Mucosa of stomach (tissue), 1 donor: ENCODE results near the gene YAF2.

Source experiments
- H3K27me3 ChIP-seq: one replicate; pipeline ENCODE4 v1.7.0; 2013; ENCODE audit warnings: mild to moderate bottlenecking, low read length; ENCODE audit not compliant: control insufficient read depth, insufficient read depth
- H3K36me3 ChIP-seq: one replicate; pipeline ENCODE4 v1.7.0; 2013; ENCODE audit warnings: low read length; ENCODE audit not compliant: control insufficient read depth, insufficient read depth
- H3K4me1 ChIP-seq: one replicate; pipeline ENCODE4 v1.7.0; 2013; ENCODE audit warnings: mild to moderate bottlenecking, low read length; ENCODE audit not compliant: control insufficient read depth, insufficient read depth
- H3K4me3 ChIP-seq: one replicate; pipeline ENCODE4 v1.7.0; 2013; ENCODE audit warnings: low read length
- H3K9ac ChIP-seq: one replicate; pipeline ENCODE4 v1.7.0; 2013; ENCODE audit warnings: mild to moderate bottlenecking, low read length, moderate library complexity
- H3K9me3 ChIP-seq: one replicate; pipeline ENCODE4 v1.7.0; 2013; ENCODE audit warnings: mild to moderate bottlenecking, low read length, moderate library complexity; ENCODE audit not compliant: control insufficient read depth
- donor health status: Pancreatic carcinoma.

The YAF2 gene

DNA sequence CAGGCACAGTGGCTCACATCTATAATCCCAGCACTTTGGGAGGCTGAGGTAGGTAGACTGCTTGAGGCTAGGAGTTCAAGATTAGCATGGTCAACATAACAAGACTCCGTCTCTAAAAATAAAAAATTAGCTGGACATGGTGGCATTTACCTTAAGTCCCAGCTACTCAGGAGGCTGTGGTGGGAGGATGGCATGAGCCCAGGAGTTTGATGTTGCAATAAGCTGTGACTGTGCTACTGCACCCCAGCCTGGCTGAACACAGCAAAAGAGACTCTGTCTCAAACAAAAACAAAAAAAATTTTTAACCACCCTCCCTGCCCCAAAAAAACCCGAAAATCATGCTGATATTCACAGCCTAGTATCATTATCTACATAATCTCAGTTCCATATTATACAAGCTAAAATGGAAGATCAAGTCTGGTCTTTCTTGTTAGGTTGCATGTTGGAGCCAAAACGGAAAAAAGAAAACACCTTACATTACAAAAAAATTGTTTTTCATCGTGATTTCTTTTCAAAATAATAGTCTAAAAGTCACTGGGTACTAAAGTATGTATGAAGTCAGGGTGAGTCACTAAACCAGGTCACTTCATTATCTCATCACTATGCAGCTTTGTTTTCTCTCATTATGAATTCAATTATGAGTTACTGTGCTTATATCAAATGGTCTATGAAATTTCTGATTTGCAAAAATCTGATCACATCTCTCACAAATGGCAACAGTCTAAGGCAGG, 107.2 kb downstream of the YAF2 start:
- no peak overlapping the region for H3K4me3 ChIP-seq
- no peaks in the 10 kb centered on the region for H3K36me3 ChIP-seq
- H3K9me3 ChIP-seq, result no peaks in the 10 kb centered on the region
- peaks cover 11% of the 10 kb centered on the region for H3K4me1 ChIP-seq
- no peaks in the 10 kb centered on the region for H3K27me3 ChIP-seq
- no peak overlapping the region for H3K9ac ChIP-seq

DNA sequence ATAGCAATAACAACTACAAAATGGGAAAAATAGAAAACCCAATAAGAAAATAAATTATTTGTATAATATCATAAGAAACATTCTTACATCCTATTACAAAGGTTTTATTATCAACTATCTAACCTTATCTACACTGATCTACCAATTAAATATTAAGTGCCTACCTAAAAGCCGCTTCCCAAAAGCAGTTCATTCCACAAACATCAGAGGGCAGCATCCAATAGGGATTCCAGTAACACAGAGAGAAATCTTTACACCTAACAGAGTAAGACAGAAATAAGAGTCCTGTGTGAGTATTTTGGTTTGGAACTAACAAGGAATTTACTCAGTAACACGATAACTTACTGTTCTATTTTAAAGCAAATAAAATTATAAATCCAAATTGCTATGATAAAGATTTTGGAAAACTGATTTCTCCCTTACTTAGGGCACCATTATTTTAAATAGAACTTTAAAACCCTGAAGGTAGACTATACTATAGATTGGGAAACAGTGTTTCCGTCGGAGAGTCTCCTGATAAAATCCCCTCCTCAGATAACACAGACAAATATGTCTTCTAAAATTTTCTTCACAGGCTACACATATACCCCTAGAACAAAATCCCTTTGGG, 108.3 kb downstream of the YAF2 start:
- Histone ChIP-seq H3K36me3 (no peaks in the 10 kb centered on the region), H3K9me3 (no peaks in the 10 kb centered on the region), H3K9ac (no peak overlapping the region), H3K4me3 (no peak overlapping the region), H3K4me1 (peaks cover 11% of the 10 kb centered on the region), H3K27me3 (no peaks in the 10 kb centered on the region)

DNA sequence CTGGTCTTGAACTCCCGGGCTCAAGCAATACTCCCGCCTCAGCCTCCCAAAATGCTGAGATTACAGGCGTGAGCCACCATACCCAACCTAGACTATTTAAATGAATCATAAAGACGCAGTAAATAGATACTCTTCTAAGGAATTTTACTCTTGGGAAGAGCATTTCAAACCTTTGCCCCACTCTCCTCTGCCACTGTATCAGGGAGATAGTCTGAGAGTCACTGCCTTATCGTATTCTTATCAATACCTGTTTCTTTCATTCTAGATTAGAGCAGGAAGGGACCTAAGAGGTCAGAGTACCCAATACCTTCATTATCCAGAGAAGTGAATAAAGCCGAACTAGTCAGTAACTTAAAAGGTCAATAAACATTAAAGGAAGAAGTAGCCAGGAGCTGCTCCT, 109.2 kb downstream of the YAF2 start:
- Histone ChIP-seq H3K36me3 (no peaks in the 10 kb centered on the region), H3K27me3 (no peaks in the 10 kb centered on the region), H3K4me3 (no peak overlapping the region), H3K9me3 (no peaks in the 10 kb centered on the region), H3K4me1 (peaks cover 11% of the 10 kb centered on the region), H3K9ac (no peak overlapping the region)

DNA sequence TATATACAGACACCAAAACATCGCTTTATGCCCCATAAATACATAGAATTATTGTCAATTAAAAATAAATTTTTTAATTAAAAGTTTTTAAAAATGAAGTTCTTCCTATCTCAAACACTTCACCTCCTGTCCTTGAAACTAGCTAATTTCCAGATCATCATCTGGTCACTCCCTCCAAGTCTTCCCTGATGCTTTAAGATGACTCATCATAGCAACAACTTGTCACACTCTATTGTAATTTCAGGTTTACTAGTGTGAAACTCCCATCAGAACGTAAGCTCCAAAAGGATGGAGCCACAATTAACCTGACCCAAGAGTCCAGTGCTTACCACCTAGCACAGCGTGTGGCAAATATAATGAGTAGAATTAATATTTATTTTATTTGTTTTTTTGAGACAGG, 109.7 kb downstream of the YAF2 start:
- no peaks in the 10 kb centered on the region for H3K36me3 ChIP-seq
- H3K4me1 ChIP-seq, result peaks cover 11% of the 10 kb centered on the region
- no peaks in the 10 kb centered on the region for H3K9me3 ChIP-seq
- H3K9ac ChIP-seq, result no peak overlapping the region
- no peak overlapping the region for H3K4me3 ChIP-seq
- H3K27me3 ChIP-seq, result no peaks in the 10 kb centered on the region

DNA sequence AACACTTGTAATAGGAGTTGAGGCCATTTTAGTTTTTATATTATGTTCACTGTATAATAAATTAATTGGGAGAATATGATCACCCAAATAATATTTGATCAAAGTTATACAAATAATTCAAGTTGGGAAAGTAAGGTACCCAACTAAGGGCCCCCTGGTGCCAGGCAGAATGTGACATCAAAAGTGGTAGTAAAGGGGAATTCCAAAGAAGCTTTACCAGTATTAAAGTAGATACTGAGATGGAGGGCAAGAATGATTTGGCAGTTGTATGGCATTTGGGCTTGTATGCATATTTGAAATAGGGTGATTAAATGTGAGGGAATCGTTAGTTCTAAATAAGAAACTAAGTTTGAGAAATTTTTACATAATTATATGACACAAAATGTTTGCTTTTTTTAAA, 111.1 kb downstream of the YAF2 start:
- Histone ChIP-seq H3K9ac (no peak overlapping the region), H3K27me3 (no peaks in the 10 kb centered on the region), H3K9me3 (no peaks in the 10 kb centered on the region), H3K36me3 (no peaks in the 10 kb centered on the region), H3K4me1 (peaks cover 11% of the 10 kb centered on the region), H3K4me3 (no peak overlapping the region)

DNA sequence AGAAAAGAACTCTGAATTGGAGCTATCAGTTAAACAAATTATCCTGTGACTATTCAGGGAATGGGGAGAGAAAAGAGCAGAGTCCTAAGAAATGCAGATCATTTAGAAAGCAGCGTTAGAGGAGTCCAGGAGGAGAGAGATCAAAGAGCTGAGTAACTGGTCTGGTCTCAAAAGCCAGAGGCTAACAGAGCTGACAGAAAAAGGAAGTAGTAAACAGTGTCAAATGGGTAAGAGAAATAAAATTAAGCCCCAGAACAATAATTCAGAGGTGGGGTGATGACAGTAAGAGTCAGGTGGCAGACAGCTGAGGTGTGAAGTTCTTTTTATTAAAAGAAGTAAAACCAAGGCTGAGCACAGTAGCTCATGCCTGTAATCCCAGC, 112.7 kb downstream of the YAF2 start:
- Histone ChIP-seq H3K27me3 (no peaks in the 10 kb centered on the region), H3K4me3 (no peak overlapping the region), H3K9me3 (no peaks in the 10 kb centered on the region), H3K9ac (no peak overlapping the region), H3K4me1 (no peaks in the 10 kb centered on the region), H3K36me3 (no peaks in the 10 kb centered on the region)

DNA sequence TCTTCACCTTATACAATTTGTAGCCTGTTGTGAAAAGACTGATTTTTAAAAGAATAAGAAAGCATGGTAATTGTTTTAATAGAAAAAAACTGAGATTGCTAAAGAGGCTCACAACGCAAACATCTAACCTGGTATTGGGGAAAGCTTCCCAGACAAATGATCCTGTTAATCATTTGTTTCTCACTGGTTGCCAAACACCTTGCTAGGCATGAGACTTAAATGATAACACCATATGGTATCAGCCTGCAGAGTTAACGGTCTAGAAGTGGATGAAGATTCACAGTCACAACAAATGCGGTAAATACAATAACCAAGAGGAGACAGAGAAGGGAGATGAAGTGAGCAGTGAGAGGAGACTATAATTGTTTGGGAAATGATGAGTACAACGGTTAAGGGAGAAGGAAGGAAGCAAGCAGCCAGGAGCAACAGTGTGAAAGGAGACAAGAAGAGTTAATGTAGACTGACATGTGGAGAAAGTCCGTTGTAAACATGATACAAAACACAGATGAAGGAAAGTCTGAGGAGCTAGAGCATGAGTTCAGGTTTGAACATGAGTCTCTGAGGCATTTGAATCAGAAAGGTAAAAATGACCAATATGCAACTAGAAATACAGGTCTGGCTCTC, 113.2 kb downstream of the YAF2 start:
- H3K9ac ChIP-seq, result no peak overlapping the region
- no peaks in the 10 kb centered on the region for H3K36me3 ChIP-seq
- no peaks in the 10 kb centered on the region for H3K4me1 ChIP-seq
- H3K27me3 ChIP-seq, result no peaks in the 10 kb centered on the region
- H3K4me3 ChIP-seq, result no peak overlapping the region
- H3K9me3 ChIP-seq, result no peaks in the 10 kb centered on the region

DNA sequence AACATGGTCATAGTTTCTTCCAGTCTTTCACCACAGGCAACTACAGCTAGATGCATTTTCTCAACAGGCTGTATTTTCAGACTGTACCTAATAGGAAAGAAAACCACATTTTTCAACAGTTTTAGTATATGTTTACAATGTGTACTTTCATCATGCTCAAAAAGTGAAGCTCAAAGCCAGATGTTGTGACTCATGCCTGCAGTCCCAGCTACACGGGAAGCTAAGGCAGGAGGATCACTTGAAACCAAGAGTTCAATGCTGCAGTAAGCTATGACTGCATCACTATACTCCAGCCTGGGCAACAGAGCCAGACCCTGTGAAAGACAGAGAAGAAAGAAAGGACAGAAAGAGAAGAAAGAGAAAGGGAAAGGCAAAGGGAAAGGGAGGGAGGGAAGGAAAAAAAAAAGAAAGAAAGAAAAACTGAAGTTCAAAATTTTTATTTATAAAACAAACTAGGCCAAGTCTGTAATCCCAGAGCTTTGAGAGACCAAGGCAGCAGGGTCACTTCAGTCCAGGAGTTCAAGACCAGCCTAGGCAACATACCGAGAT, 118.9 kb downstream of the YAF2 start:
- Histone ChIP-seq H3K4me1 (no peaks in the 10 kb centered on the region), H3K9me3 (no peaks in the 10 kb centered on the region), H3K36me3 (no peaks in the 10 kb centered on the region), H3K9ac (no peak overlapping the region), H3K4me3 (no peak overlapping the region), H3K27me3 (no peaks in the 10 kb centered on the region)

DNA sequence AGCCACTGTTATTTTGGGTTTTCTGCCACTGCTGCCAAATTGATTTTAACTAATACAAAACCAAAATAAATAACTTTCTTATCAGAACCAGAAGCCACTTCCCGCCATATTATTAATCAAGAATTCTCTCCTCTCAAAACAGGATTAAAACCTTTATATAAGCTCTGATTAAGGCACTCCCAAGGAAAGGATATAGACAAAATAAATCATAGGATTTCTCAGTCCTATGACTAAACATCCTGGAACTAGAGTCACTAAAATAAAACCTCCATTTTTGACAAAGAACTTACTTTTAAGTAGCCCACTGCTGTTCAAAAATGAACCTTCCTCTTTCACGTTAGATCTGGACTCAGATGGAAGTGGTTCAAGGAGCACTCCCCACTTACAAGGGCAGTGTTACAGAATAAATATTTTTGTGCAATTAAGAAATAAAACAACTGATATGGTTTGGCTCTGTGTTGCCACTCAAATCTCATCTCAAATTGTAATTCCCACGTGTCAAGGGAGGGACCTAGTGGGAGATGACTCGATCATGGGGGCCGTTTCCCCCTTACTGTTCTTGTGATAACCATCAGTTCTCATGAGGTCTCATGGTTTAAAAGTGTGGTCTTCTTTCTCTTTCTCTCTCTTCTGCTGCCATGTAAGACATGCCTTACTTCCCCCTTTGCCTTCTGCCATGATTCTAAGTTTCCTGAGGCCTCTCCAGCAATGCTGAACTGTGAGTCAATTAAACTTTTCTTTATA, 119.7 kb downstream of the YAF2 start:
- no peaks in the 10 kb centered on the region for H3K4me1 ChIP-seq
- no peak overlapping the region for H3K4me3 ChIP-seq
- H3K9me3 ChIP-seq, result no peaks in the 10 kb centered on the region
- no peak overlapping the region for H3K9ac ChIP-seq
- H3K27me3 ChIP-seq, result no peaks in the 10 kb centered on the region
- no peaks in the 10 kb centered on the region for H3K36me3 ChIP-seq

DNA sequence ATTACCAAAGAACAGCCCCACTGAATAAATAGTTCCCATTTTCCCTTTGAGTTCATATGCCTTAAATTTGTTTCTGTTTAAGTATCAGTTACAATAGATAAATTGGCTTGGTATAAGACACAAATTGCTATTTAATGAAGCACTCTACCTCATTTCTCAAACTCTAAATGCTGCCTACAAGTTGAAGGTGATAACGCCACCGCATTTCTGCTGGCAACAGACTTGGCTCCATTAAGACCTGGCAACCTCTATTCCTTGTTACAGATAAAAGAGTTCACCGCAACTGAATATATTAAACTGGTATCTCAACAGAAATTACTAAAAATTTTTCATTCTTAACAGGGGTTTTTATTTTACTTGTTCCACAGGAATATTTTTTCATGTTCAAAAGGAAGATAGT, 129.0 kb downstream of the YAF2 start:
- Histone ChIP-seq H3K4me1 (peaks cover 3% of the 10 kb centered on the region), H3K9me3 (no peaks in the 10 kb centered on the region), H3K36me3 (no peaks in the 10 kb centered on the region), H3K9ac (no peak overlapping the region), H3K27me3 (no peaks in the 10 kb centered on the region), H3K4me3 (no peak overlapping the region)
